NCI-H1436 (cell line): ENCODE measurements around the gene BCDIN3D.

Experiments
- DNase-seq: peaks from one replicate; lab custom pipeline; 2025; lab: John Stamatoyannopoulos, UW

Gene BCDIN3D

GRCh38 chr12:49796606-49797448, 46.1 kb downstream of the BCDIN3D start:
- no peak for DNase-seq

DNA sequence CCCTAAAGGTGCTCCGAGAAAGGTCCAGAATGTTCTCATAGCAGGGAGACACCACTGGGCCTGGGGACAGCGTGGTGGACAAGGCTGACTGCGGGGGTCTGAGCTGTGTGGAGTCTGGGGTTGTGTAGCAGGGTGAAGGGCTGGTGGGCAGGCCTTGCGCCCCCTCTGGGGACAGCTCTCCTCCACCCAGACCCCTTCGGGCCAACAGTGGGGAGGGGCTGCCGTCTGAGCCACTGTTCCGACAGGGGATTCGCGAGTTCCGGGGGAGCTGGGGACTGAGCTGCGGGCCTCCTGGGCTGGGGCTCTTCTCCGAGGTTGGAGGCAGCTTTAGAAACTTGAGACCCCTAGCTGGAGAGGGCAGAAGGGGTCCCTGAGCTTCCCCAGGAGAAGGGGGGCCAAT, 46.8 kb downstream of the BCDIN3D start:
- DNase-seq, result no peak

DNA sequence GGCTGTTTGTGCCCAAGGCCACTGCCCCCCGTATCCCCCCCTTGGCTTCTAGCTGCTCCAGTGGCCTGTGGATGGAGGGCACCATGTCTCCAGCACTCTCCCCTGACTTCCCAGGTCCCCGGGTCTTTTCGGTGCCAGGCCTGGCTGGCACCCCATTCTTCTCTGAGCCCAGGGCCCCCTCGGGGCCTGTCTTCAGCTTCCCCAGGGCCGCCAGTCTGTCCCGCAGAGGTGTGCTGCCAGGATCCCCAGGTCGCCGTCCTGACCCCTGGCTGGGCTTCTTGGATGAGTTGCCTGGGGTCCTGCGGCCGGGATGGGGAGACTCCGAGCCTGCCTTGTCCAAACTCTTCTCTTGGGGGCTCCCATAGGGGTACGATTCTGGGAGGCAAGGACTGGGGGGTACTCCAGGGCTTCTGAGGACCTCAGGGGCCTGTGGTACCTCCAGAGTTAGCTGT, 47.2 kb downstream of the BCDIN3D start:
- DNase-seq, result no peak

- no peak for DNase-seq
Measured at GRCh38 chr12:49794811-49795653, 47.9 kb downstream of the BCDIN3D start.

GRCh38 chr12:49794021-49794420, 48.9 kb downstream of the BCDIN3D start:
- DNase-seq, result no peak

GRCh38 chr12:49793620-49794019, 49.3 kb downstream of the BCDIN3D start:
- DNase-seq, result no peak

GRCh38 chr12:49792976-49793580, 49.8 kb downstream of the BCDIN3D start:
- no peak for DNase-seq

GRCh38 chr12:49792181-49792970, 50.5 kb downstream of the BCDIN3D start:
- no peak for DNase-seq

- DNase-seq, result no peak
Measured at GRCh38 chr12:49791700-49792099, 51.2 kb downstream of the BCDIN3D start.

GRCh38 chr12:49790741-49791555, 52.0 kb downstream of the BCDIN3D start:
- DNase-seq, result no peak

DNA sequence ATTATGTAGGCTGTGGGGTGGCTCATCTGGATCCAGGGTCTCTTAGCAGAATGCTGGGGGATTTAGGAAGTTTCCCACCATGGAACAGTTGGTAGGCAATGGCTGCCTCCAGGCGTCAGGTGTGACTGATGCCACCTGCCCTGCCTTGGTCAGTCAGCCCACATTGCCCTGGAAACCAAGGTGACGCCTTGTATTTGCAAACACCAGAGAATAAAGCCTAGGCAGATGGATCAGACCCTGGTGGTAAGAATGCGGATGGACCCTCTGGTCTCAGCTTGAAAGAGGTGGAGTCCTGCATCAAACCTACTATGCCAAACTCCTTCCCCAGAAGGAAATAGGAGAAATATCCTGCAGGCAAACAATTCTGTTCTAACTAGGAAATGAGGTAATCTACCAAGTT, 52.9 kb downstream of the BCDIN3D start:
- no peak for DNase-seq

- no peak for DNase-seq
Measured at GRCh38 chr12:49787672-49788071, 55.2 kb downstream of the BCDIN3D start.
